GM21447 (cell line): ENCODE measurements around the gene MORN1.

ENCODE experiments used
- ATAC-seq: cut with Tn5 transposase; IDR thresholded peaks from one replicate; pipeline ENCODE4 v1.9.1; 2021; ENCODE audit not compliant: unreplicated experiment

Gene MORN1

GRCh38 chr1:2282556-2283270 lies 108.6 kb downstream of the MORN1 start:
- ATAC-seq = no peak

- ATAC-seq = no peak
Observed at GRCh38 chr1:2279817-2280216, 111.5 kb downstream of the MORN1 start.

- ATAC-seq = no peak
Observed at GRCh38 chr1:2279210-2279639, 112.1 kb downstream of the MORN1 start.

GRCh38 chr1:2278591-2279209 lies 112.7 kb downstream of the MORN1 start:
- no peak for ATAC-seq

- ATAC-seq = no peak
Observed at GRCh38 chr1:2277741-2278488, 113.4 kb downstream of the MORN1 start.

- no peak for ATAC-seq
Observed at GRCh38 chr1:2276803-2277580, 114.4 kb downstream of the MORN1 start.

GRCh38 chr1:2275796-2276536 lies 115.4 kb downstream of the MORN1 start:
- no peak for ATAC-seq

GRCh38 chr1:2274929-2275475 lies 116.4 kb downstream of the MORN1 start:
- ATAC-seq = no peak

- no peak for ATAC-seq
Observed at GRCh38 chr1:2274231-2274928, 117.0 kb downstream of the MORN1 start.

GRCh38 chr1:2273401-2274090 lies 117.8 kb downstream of the MORN1 start:
- ATAC-seq = no peak

- no peak for ATAC-seq
Observed at GRCh38 chr1:2272686-2273400, 118.5 kb downstream of the MORN1 start.

GRCh38 chr1:2271841-2272655 lies 119.3 kb downstream of the MORN1 start:
- no peak for ATAC-seq
